Fibroblast of peridontal ligament (primary cell): Measurements from ENCODE around the gene WDR47.
"Not testable (repeated sequence)": the region's sequence is repeated elsewhere in the genome, so short reads cannot be mapped to it uniquely, and the experiment has no call there.

Experiments used
- DNase-seq: peaks from one replicate; pipeline ENCODE4 v3.0.0-alpha.2; 2010; ENCODE audit errors: extremely low read depth

The WDR47 gene

GRCh38 chr1:109052145-109052544, 10.2 kb upstream of the WDR47 start:
- DNase-seq = not testable (repeated sequence)

- DNase-seq = no peak
Measured at GRCh38 chr1:109050228-109050995, 8.5 kb upstream of the WDR47 start.

GRCh38 chr1:109048335-109048734, 6.4 kb upstream of the WDR47 start:
- no peak for DNase-seq

GRCh38 chr1:109047339-109047738, 5.4 kb upstream of the WDR47 start:
- no peak for DNase-seq

GRCh38 chr1:109046671-109047070, 4.8 kb upstream of the WDR47 start:
- no peak for DNase-seq

GRCh38 chr1:109045595-109045994, 3.7 kb upstream of the WDR47 start:
- DNase-seq = no peak

GRCh38 chr1:109040989-109041620, 797 bp downstream of the WDR47 start:
- peak; percentile 30 for DNase-seq

- DNase-seq = no peak
Measured at GRCh38 chr1:109040627-109040988, 1.3 kb downstream of the WDR47 start.

- DNase-seq = no peak
Measured at GRCh38 chr1:109034382-109034781, 7.5 kb downstream of the WDR47 start.

- not testable (repeated sequence) for DNase-seq
Measured at GRCh38 chr1:109029493-109029892, 12.4 kb downstream of the WDR47 start.

GRCh38 chr1:109027841-109028240, 14.1 kb downstream of the WDR47 start:
- DNase-seq = peak; percentile 5

GRCh38 chr1:109025694-109026093, 16.2 kb downstream of the WDR47 start:
- peak; percentile 8 for DNase-seq

GRCh38 chr1:109024646-109025045, 17.3 kb downstream of the WDR47 start:
- DNase-seq = peak; percentile 18

- DNase-seq = no peak
Measured at GRCh38 chr1:109020693-109021257, 21.1 kb downstream of the WDR47 start.

- not testable (repeated sequence) for DNase-seq
Measured at GRCh38 chr1:109017719-109018118, 24.2 kb downstream of the WDR47 start.

GRCh38 chr1:109017134-109017533, 24.8 kb downstream of the WDR47 start:
- DNase-seq = no peak

GRCh38 chr1:109011335-109011734, 30.6 kb downstream of the WDR47 start:
- no peak for DNase-seq

GRCh38 chr1:108996622-108997021, 45.3 kb downstream of the WDR47 start:
- DNase-seq = not testable (repeated sequence)

- DNase-seq = no peak
Measured at GRCh38 chr1:108983114-108983513, 58.8 kb downstream of the WDR47 start.

- DNase-seq = no peak
Measured at GRCh38 chr1:108976658-108977057, 65.2 kb downstream of the WDR47 start.

GRCh38 chr1:108972951-108973350, 69.0 kb downstream of the WDR47 start:
- DNase-seq = no peak

- no peak for DNase-seq
Measured at GRCh38 chr1:108969346-108969745, 72.6 kb downstream of the WDR47 start.

GRCh38 chr1:108963052-108963686, 78.7 kb downstream of the WDR47 start, which contains the start of gene CLCC1:
TSS of gene CLCC1 (minus strand) at chr1:108963484. CDS start at chr1:108950437, 13,047 bp downstream.
- DNase-seq = peak; percentile 83
